ENCODE results near the gene NQO2.
"Not testable (repeated sequence)": the region's sequence is repeated elsewhere in the genome, so short reads cannot be mapped to it uniquely, and the experiment has no call there.

Gene NQO2

DNA sequence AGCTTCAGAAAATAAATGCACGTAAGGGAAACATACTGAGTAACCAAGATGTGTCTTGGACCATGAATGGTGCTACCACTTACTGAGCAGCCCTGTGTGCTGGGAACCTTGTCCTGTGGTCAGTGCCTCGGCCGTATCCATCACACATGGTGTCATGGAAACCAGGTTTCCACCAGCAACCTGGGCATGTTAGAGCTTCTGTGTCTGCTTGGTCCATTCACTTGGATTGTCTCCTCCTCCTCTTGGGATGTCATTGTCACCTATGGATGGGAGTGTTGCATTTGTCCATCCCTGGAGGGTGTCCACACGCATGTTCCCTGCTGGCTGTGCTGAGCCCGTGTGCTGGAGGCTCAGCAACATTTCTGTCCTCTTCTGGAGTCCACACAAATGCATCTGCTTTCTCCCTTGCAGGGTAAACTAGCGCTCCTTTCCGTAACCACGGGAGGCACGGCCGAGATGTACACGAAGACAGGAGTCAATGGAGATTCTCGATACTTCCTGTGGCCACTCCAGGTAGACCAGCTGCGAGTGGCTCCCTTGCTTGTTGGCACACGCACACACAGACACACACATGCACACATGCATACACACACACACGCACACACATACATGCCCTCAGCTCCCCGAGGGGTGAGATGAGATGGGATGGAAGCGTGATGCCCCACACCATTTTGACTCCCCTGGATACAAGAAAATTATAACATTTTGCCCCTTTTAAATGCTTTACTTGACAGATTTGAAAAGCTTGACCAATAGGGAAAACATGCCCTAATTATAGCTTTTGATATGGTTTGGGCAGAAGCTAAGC lies 17.0 kb downstream of the NQO2 start:
- no peak overlapping the region for H3K4me3 ChIP-seq (ENCODE audit: low read length)
- TF ChIP-seq, protein P1, sequence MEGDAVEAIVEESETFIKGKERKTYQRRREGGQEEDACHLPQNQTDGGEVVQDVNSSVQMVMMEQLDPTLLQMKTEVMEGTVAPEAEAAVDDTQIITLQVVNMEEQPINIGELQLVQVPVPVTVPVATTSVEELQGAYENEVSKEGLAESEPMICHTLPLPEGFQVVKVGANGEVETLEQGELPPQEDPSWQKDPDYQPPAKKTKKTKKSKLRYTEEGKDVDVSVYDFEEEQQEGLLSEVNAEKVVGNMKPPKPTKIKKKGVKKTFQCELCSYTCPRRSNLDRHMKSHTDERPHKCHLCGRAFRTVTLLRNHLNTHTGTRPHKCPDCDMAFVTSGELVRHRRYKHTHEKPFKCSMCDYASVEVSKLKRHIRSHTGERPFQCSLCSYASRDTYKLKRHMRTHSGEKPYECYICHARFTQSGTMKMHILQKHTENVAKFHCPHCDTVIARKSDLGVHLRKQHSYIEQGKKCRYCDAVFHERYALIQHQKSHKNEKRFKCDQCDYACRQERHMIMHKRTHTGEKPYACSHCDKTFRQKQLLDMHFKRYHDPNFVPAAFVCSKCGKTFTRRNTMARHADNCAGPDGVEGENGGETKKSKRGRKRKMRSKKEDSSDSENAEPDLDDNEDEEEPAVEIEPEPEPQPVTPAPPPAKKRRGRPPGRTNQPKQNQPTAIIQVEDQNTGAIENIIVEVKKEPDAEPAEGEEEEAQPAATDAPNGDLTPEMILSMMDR (conservative IDR thresholded peaks at IDR 0.05; ENCODE audit: low read depth, low read length), result no peak
- DNase-seq (ENCODE audit: low read depth), result no peak

DNA sequence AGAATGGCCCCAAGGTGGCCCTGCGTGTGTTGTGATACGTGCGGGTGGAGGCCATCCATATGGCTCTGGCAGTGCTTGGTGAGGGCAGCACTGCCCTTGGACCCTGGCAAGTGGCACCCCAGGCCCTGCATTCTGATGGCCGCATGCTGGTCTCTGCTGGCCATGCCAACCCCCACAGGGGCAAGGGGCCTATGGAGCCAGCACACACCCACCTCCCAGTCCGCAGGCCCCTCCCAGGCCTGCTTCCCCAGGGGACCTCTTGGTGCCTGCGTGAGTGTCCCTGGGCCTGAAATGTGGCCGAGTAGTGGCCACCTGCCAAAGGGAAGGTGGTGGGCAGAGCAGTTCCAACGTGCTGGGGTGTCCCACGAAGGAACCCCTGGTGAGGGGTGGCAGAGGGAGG lies 17.6 kb downstream of the NQO2 start:
- DNase-seq (ENCODE audit: low read depth), result no peak
- TF ChIP-seq, protein P1 (conservative IDR thresholded peaks at IDR 0.05; ENCODE audit: low read depth, low read length), result no peak
- H3K4me3 ChIP-seq (ENCODE audit: low read length), result no peak overlapping the region

DNA sequence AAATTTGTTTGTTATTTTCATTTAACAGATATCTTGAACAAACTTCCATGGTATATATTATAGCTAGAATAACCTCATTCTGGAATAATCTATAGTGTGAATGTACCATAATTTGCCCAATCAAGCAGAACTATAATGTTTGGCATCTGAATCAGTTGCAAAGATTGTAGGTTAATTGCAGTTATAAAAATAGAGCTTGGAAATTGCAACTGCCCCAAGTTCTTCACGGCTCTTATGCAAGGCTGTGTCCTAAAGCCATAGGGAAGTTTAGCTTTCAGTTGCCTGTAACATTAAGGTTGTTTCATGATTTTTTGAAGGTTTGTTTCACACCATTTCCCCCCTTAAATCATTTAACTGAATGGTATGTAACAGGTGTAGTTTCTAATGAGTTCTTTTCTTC lies 19.4 kb downstream of the NQO2 start:
- DNase-seq (ENCODE audit: low read depth), result no peak
- H3K4me3 ChIP-seq (ENCODE audit: low read length), result no peak overlapping the region

DNA sequence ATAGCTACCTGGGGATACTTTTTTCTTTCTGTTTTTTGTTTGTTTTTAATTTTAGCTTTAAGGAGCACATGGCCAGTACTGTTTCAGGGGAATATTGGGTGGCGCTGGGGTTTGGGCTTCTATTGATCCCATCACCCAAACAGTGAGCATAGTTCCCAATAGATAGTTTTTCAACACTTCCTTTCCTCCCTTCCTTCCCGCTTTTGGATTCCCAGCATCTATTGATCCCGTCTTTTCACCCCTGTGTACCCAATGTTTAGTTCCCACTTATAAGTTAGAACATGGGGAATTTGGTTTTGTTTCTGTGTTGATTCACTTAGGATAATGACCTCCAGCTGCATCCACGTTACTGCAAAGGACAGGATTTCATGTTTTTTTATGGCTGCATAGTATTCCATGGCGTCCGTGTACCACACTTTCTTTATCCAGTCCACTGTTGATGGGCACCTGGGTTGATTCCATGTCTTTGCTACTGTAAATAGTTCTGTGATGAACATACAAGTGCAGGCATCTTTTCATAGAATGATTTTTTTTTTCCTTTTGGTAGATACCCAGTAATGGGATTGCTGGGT lies 20.1 kb downstream of the NQO2 start:
- TF ChIP-seq, protein P1 (conservative IDR thresholded peaks at IDR 0.05; ENCODE audit: low read depth, low read length), result no peak
- DNase-seq (ENCODE audit: low read depth), result no peak

More for the DNA sequence above, 19.4 kb downstream of the NQO2 start:
- TF ChIP-seq, protein P1 (conservative IDR thresholded peaks at IDR 0.05; ENCODE audit: low read depth, low read length), result no peak

DNA sequence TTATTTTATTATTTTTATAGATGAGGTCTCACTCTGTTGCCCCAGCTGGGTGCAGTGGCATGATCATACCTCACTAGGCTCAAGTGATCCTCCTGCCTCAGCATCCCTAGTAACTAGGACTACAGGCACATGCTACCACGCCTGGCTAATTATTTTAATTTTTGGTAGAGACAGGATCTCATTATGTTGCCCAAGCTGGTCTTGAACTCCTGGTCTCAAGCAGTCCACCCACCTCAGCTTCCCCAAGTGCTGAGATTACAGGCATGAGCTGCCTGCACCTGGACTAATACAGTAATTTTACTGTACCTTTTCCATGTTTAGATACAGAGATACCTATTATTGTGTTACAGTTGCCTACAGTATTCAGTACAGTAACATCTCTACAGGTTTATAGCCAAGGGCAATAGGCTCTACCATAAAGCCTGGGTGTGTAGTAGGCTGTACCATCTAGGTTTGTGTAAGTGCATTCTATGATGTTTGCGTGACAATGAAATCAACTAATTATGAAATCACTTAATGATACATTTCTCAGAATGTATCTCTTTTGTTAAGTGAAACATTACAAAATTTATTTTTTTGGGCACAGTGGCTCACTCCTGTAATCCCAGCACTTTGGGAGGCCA lies 21.4 kb downstream of the NQO2 start:
- H3K4me3 ChIP-seq (ENCODE audit: low read length); DNase-seq (ENCODE audit: low read depth): not testable (repeated sequence)

More for the DNA sequence above, 20.1 kb downstream of the NQO2 start:
- H3K4me3 ChIP-seq (ENCODE audit: low read length), result no peak overlapping the region

DNA sequence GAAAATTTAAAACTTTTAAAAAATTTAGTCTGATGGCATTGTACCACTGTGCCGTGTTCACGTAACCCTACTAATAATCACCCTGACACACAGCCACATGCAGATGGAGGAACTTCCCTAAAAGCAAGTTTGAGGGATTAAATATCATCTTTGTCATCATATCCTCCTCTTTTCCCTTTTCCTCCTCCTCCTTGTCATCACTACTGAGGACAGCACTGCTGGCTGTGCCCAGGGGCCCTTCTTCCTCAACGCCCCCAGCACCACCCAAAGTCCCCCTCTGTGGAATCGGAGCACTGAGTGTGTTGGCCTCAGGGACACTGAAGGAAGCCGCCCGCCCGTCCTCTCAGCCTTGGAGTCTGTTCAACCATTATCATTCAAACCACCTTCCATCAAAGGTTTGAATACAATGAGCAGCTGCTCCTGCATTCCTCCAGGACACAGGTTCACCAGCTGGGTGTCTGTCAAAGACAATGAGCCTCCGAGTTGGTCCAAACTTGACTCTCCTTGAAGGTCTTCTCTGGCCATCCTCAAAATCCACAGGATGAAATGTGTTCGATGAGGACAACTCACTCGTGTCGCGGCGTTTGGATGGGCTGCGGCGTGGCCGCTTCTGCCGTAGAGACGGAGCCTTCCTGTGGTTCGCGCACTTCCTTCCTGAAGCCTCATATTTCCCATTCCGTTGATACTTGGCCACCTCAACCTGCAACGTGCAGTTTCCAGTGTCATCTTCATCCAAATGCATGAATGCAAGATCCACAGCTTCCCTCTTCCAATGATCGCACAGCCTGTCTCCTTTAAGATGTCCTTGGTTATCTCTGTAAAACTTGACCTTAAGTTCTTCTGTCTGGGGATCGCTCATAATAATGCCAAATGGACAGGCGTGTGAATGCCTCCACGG lies 23.3 kb downstream of the NQO2 start:
- TF ChIP-seq, protein P1 (conservative IDR thresholded peaks at IDR 0.05; ENCODE audit: low read depth, low read length), result no peak
- H3K4me3 ChIP-seq (ENCODE audit: low read length), result peak overlapping the region; percentile 61
- DNase-seq (ENCODE audit: low read depth), result no peak
